GM18858 (cell line): Measurements from ENCODE around the gene TGFBR3L.

Source experiments
- ATAC-seq: cut with Tn5 transposase; IDR thresholded peaks from one replicate; pipeline ENCODE4 v1.9.1; 2021; ENCODE audit not compliant: unreplicated experiment

TGFBR3L gene

DNA sequence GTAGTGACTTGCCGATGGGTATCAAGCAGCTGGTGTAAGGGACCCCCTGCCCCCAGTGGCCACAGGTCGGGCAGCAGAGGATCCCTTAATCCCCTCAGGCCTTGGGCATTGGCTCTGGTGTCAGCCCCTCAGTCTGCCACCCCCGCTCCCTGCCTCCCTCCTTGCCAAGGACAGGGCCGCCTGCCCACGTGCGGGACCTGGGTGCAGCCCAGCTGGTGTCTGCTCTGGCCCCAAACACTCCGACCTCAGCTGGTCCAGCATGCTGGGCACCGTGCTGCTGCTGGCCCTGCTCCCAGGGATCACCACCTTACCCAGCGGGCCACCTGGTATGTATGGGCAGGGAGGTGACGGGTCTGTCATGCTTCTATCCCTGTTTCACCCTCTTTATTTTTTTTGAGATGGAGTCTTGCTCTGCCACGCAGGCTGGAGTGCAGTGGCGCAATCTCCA lies at the start of gene TGFBR3L:
Gene TGFBR3L, plus strand, starts transcription at position 233 of the 448 bp plus-strand sequence.
- no peak for ATAC-seq

DNA sequence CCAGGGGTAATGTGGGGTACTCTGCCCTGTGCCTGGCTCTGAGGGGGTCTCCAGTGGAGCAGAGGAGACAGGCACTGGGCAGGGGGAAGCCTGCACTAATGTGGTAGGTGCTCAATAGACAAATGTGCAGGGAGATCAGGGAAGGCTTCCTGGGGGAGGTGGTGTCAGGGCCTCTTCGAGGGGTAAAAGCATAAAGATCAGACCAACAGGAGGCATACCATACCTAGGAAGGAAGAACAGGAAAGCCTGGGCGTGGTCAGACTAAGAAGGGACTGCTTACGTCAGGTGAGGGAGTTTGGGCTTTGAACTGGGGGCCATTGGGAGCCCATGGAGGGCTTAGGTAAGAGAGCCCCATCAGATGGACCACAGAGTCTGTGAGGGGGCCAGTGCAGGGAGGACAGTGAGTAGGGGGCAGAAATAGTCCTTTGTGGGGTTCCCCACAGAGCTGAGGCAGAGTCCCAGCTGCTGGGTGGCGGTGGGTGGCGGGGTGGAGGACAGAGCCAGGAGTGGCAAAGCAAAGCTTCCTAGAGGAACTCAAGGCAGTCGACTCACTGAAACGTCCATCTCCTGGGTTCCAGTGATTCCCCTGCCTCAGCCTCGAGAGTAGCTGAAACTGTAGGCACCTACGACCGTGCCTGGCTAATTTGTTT lies 49.2 kb upstream of the TGFBR3L start:
- ATAC-seq, result no peak

DNA sequence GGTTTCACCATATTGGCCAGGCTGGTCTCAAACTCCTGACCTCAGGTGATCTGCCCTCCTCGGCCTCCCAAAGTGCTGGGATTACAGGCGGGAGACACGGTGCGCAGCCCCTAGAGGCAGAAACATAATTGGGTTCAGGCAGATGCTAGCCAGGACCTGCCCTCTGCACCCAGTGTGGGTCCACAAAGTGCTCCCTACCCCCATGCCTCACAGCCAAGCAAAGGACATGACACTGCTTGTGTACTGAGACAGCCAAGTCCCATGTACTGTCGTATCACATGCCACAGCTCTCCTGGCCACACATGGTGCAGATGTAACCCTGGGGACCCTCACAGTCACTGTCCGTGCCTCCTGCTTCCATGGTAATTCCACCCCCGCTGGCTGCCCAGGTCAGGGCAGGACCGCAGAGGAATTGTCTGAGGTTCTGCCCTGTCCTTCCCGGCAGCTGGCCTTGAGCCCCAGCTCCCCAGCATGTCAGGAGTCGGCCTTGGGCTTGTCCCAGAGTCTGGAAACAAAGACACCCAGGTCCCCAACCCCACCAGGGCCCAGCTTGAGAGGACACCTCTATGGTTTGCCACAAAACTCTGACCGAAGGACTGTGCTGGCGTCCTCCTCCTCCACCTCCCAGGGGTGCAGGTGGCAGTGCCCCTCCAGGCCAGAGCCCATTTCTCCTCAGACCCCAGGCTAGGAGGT lies 48.1 kb upstream of the TGFBR3L start:
- ATAC-seq, result no peak

DNA sequence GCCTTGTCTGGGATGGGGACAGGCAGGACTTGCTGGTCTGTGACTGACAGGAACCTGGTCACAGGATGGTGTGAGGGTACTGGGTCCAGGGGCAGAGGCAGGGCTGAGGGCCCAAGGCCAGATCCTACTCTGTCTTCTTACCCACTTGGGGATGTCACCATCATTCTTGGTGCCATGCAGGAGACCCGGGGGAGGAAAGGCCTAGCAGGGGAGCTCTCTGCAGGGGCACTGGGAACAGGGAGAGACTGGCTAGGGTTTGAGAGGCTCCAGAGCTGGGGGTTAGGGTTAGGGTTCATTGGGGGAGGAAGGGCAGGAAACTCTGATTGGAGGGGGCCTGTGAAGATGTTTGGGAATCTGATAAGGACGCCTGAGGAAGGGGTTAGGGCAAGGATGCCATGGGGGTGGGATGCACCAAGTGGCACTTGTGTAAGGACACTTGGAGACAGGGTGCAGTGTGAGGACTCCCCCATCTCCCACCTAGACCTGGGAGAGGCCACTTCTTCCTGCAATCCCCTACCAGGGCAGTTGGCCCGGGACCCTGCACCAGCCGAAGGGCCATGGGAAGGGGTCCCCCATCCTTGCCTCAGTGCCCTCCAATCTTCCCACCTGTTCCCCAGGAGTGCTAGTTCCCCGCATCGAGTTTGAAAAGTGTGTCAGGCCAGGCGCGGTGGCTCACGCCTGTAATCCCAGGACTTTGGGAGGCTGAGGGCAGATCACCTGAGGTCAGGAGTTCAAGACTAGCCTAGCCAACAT lies 47.4 kb upstream of the TGFBR3L start:
- no peak for ATAC-seq

DNA sequence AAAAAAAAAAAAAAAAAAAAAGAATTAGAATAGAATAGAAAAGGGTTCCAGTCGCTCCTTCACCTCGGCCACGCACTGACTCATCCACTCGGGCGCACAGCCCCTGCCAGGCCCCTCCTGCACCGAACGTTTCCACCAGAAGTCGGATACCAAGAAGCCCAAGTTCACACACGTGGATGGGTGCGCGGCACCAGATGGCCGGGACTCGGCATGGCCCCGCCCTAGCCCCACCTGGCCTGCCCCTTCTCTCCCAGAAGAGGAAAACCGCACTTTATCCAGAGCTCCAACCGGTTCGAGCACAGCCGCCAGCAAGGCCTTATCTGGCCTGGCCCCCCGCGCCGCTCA lies 46.3 kb upstream of the TGFBR3L start:
- ATAC-seq, result no peak

DNA sequence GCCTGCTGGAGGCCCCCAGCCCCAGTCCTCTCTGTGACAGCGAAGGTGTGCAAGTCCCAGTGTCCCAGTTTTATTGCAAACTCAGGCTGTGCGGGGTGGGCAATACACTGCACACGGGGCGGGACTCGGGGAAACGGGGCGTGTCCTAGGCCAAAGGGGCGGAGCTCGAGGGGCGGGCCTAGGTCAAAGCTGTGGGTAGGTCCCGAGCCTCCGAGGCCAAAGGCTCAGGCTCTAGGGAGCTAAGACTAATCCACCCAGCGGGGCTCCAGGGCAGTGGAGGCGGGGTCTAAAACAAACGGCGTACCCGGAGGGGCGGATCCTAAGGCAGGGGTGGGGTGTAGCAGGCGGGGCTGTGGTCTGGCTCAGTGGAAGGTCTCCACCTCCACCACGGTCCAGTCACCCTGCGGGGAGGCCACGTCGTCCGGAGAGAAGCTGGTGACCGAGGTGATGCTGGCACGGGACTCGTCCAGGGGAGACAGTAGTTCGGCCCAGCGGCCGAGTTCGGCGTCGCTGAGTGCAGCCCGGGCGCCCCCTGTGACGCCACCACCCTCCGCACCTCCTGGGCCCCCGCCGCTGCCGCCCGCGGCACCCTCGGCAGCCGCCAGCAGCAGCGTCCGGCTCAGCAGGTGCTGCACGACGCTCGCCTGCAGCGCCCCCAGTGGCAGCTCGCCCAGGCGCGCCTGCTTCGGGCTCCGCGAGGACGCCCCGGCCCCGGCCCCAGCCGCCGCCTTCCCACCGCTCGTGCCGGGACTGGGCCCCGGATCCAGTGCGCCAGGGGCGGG lies 45.8 kb upstream of the TGFBR3L start:
- ATAC-seq, result peak; percentile 54

DNA sequence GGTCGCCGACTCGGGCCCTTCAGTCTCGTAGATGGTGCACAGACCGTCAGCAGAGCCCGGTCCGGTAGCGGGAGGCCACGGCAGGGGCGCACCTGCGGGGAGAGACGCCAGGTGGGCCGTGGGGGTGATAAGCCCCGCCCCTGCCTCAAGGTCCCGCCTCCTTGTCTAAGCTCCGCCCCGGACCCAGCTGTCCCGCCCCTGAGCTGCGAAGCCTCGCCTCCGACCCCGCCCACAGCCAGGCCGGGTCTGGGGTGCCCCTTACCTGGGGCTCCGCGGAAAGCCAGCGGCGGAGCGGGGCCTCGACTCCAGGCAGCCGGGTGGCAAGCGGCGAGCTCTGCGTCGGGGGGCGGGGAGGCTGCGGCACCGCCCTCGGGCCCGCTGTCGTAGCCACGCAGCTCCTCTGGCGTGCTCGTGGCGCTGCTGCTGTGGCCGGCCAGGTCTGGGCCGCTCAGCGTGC lies 45.1 kb upstream of the TGFBR3L start:
- peak; percentile 30 for ATAC-seq

DNA sequence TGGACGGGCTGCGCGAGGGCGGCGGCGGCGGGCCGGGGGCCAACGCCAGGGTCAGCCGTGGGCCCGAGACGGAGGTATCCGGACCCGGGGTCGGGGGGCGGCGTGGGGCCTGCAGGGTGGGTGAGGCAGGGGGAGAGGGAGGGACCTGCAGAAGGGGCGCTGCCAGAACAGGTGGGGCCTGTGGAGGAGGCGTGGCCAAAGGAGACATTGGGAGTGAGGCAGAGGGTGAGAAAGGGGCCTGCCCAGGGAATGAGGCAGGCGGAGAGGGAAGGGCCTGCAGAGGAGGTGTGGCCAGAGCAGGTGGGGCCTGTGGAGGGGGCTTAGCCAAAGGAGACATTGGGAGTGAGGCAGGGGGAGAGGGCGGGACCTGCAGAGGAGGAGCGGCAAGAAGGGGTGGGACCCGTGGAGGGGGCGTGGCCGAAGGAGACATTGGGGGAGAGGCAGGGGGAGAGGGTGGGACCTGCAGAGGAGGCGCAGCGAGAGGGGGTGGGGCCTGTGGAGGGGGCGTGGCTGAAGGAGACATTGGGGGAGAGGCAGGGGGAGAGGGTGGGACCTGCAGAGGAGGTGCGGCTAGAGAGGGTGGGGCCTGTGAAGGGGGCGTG lies 44.6 kb upstream of the TGFBR3L start:
- ATAC-seq, result no peak

DNA sequence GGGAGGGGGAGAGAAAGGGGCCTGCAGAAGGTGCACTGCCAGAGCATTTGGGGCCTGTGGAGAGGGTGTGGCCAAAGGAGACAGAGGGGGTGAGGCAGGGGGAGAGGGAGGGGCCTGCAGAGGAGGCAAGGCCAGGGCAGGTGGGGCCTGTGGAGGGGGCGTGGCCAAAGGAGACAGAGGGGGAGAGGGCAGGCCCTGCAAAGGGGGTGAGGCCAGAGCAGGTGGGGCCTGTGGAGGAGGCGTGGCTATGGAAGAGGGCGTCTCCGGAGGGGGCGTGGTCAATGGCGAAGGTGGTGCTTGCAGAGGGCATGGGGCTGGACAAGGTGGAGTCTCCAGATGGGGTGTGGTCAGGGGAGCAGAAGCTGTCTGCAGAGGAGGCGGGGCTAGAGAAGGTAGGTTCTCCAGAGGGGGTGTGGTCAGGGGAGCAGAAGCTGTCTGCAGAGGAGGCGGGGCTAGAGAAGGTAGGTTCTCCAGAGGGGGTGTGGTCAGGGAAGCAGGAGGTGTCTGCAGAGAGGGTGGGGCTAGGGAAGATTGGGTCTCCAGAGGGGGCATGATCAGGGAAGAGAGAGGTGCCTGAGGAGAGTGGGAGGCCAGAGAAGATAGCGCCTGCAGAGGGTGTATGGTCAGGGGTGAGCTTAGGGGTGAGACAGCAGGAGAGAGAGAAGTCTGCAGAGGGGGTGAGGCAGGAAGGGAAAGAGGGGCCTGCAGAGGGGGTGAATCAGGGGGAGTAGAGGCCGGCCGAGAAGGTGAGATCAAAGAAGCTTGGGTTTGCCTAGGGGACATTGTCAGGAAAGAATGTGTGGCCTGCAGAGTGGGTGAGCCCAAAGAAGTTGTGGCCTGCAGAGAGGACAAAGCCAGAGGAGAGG lies 43.8 kb upstream of the TGFBR3L start:
- no peak for ATAC-seq

DNA sequence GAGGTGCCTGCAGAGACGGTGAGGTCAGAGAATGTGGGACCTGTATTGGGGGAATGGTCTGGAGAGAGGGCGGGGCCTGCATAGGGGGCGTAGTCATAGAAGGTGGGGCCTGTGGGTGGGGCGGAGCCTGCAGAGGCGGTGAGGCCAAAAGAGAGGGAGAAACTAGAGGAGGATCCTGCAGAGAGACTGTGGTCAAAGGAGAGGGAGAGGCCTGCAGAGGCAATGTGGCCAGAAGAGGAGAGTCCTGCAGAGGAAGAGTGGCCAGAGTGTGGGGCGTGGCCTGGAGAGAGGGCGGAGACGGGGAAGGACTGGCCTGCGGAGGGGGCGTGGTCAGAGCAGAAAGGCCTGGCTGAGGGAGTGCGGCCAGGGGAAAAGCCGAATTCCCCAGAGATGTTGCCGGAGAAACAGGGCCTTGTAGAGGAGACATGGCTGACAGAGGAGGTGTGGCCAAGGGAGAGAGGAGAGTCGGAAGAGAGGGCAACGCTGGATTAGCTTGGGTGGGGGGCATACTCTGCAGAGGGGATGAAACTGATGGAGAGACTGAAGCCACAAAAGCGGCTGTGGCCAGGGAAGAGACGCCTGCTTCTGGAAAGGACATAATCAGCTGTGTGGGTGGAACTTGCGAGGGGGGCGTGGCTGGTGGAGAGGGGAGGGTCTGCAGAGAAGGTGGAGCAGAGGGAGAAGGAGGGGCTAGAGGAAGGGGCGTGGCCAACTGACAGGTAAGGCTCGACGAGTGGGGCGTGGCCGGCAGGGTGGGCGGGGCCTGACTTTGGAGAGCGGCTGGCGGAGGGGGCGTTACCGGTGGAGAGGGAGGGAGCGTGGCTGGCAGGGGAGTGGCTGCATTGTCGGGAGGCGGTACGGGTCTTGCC lies 43.0 kb upstream of the TGFBR3L start:
- no peak for ATAC-seq

DNA sequence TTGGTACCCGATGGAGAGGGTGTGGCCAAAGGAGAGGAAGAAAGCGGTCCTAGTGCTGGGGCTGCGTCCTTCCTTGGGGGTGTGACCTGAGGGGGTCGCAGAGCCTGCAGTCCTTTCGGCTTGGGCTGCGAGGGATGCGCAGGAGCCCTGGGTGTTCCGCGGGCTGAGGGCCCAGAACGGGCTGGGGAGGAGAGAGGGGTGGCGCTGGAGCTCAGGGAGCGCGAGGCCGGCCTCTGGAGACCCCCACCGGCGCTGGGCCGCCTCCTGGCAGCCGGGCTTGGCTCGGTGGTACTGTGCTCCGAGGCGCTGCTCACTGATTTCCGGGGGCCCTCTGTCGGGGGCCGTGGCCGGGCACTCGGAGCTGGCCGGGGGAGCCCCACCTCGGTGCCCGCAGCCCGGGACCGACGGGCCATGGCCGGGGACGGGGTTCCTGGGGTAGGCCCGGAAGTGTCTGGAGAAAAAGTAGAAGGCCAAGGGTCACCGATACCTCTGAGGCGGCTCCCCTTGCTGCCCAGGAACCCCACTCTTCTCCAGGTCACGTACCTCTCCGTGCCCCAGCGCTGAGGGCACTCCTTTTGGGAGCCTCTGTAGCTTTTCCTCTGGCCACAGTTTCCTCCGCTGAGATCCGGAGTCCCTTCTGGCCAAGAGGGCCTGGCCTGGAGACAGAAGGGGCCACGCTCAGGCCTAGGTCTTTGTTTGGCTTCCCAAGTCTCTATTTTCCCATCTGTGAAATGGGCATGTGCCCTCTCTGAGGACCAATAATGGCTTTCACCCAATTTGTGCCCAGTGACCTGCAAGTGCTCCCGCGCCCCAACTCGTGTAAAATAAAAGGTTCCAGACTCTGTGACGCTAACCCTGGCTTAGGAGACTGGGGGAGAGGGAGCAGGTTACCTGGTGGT lies 42.1 kb upstream of the TGFBR3L start:
- no peak for ATAC-seq

DNA sequence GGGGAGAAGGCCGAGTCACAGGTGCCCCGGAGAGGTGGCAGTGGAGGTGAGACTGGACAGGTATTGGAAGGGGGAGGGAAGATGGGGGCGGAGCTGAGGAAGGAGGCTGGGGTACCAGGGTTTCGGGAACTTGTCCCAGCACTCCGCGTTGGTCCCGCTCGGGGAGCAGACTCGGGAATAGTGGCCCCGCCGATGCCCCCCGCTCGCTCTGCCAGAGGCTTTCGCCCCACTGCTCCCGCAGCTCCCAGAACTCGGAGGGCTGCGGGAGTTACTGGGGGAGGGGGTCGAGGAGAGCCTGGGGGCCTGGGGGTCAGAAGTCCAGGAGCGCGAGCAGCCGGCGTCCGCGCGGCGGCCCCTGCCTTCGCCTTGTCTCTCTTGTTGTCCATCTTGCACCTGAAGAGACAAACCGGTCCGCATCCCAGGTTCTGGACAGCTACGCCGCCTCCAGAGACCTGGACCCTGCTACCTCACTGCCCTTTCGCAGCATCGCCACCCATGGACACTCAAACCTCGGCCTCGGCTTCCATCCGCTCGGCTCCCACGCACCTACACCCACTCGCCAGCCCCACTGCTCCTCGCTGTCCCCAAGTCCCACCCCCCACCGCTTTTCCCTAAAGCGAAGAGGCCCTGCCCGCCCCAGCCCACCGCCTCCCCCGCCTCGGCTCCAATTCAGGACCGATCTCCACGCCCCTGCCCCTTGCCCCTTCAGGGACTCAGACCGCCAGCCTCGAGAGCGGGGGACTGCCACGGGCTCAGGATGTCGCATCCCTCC lies 41.1 kb upstream of the TGFBR3L start:
- ATAC-seq, result no peak

DNA sequence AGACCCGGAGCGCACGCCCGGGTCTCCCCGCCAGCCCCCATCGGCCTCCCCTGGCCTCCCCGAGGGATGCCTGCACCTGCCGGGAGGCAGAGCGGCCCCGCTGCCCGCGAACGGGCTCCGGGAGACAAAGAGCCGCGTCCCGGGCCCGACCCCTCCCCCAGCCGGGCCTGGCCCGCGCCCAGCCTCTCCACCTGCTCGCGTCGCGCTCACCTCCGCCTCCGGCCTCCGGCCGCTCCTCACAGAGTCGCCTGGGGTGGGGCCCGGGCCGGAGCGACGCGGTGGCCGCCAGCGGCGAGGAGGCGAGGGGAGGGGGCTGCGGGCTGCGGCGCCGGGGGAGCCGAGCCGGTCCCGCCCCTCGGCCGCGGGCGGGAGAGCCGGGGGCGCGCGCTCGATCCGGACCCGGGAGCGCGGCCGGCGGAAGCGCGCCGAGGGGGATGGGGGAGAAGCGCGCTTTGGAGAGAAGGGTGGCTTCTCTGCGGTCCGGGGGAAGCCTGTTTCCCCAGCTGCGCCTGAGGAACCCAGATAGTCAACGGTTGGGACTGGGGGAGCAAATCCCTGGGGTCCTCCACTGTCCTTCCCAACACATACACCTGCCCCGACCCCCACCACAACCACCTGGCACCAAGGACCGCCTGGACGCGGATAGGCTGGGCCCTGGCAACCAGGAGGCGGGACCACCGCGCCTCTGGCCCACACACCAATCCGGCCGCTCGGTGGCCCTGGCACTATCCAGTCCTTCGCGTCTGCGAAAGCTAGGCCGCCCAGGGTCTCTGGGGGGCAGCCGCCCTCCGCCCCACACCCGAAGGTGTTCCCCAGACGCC lies 40.3 kb upstream of the TGFBR3L start, which contains the start of gene PRR36:
Gene PRR36, minus strand, starts transcription at position 315 of the 821 bp plus-strand sequence. CDS start 701 bp downstream, outside the sequence.
- ATAC-seq, result no peak

DNA sequence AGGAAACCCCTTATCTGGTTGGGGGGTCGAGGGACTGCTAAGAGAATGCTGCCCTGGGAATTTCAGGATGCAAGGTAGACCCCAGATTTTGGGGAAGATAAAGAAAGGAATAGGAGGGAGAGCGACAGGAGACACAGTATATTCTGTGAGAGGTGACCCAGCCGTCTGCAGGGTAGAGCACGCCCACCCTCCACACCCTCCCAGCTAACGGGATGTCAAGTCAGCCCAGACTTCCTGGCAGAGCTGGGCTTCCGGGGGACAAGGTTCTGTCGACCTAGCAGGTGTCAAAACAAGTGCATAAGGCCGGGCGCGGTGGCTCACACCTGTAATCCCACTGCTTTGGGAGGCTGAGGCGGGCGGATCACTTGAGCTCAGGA lies 39.7 kb upstream of the TGFBR3L start:
- ATAC-seq, result no peak

DNA sequence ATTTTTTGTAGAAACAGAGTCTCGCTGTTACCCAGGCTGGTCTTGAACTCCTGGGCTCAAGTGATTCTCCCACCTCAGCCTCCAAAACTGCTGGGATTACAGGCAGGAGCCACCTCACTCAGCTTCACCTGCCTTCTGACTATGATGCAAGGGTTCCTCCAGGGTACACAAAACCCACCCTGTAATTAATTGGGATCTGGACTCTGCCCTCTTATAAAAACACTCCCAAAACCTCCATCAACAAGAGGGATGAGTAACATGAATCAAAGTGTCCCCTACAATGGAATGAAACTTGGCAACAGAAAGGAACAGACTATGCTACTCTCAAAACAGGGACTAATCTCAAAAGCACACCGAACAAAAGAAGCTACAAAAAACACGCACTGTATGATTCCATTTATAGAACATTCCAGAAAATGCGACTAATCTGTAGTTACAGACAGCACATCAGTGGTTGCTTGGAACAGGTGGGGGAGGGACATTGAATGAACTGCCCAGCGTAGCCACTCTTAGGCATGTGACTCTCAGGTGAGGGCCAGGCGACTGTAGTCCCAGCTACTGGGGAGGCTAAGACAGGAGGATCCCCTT lies 37.3 kb upstream of the TGFBR3L start:
- ATAC-seq, result no peak
